IMR-90 (cell line): ENCODE measurements around the gene LSM2. TPM values are rescaled to one million over a fixed set of nuclear protein-coding genes. Genes with fewer than 3 reads are reported as not detected.

ENCODE experiments used
- ATAC-seq: fragments of 200-7000 bp; cut with Tn5 transposase; 2 replicates; pipeline ENCODE4 v1.9.1; 2020; ENCODE audit warnings: low read depth, mild to moderate bottlenecking, moderate library complexity
- BruUV-seq: library from RNA; stranded (reverse); fragments of 400-500 nt; replicated peaks from 2 replicates; lab custom pipeline; 2021; lab: Mats Ljungman, UMichigan
- CTCF ChIA-PET: fragments of 300-600 bp; formaldehyde crosslinking; extraction: SDS; loops from one replicate; lab custom pipeline; 2021; ENCODE audit warnings: antibody characterized with exemption; lab: Yijun Ruan, JAX
- POLR2A ChIA-PET: fragments of 300-600 bp; sonication (Branson Sonifier 250); formaldehyde crosslinking; loops from one replicate; lab custom pipeline; 2022; ENCODE audit warnings: antibody characterized with exemption; ENCODE audit not compliant: unreplicated experiment; lab: Charles Lee
- DNase-seq: peaks from one replicate; pipeline ENCODE4 v3.0.0; 2013
- H2AFZ ChIP-seq: replicated peaks from 2 replicates; pipeline ENCODE3; 2013; ENCODE audit warnings: low read length, mild to moderate bottlenecking; ENCODE audit not compliant: poor library complexity
- H2AK5ac ChIP-seq: 2 replicates; pipeline ENCODE4 v1.6.1; 2013; ENCODE audit warnings: low read depth, low read length, inconsistent platforms
- H2AK9ac ChIP-seq: replicated peaks from 2 replicates; pipeline ENCODE3; 2013; ENCODE audit warnings: mild to moderate bottlenecking, low read depth, low read length, moderate library complexity; ENCODE audit not compliant: poor library complexity
- H2BK120ac ChIP-seq: 2 replicates; pipeline ENCODE4 v1.6.1; 2013; ENCODE audit warnings: low read depth, low read length, inconsistent platforms
- H2BK15ac ChIP-seq: 3 replicates; pipeline ENCODE4 v1.6.1; 2013; ENCODE audit warnings: low read depth, low read length, inconsistent platforms
- H2BK20ac ChIP-seq: 2 replicates; pipeline ENCODE4 v1.6.1; 2013; ENCODE audit warnings: low read depth, mild to moderate bottlenecking, inconsistent platforms, low read length, moderate library complexity
- H2BK5ac ChIP-seq: 2 replicates; pipeline ENCODE4 v1.6.1; 2013; ENCODE audit warnings: mild to moderate bottlenecking, low read depth, low read length, inconsistent platforms; ENCODE audit not compliant: poor library complexity, severe bottlenecking
- H3K14ac ChIP-seq: replicated peaks from 2 replicates; pipeline ENCODE4 v1.6.1; 2013; ENCODE audit warnings: low read depth, low read length, inconsistent platforms
- H3K18ac ChIP-seq: 2 replicates; pipeline ENCODE4 v1.6.1; 2013; ENCODE audit warnings: low read depth, low read length, control low read depth
- H3K23ac ChIP-seq: 2 replicates; pipeline ENCODE4 v1.6.1; 2013; ENCODE audit warnings: low read depth, low read length, inconsistent platforms
- H3K27ac ChIP-seq: 2 replicates; pipeline ENCODE4 v1.5.1; 2013; ENCODE audit warnings: mild to moderate bottlenecking, control low read depth, low read length; ENCODE audit not compliant: insufficient read depth
- H3K27me3 ChIP-seq: 2 replicates; pipeline ENCODE4 v1.6.1; 2013; ENCODE audit warnings: low read length; ENCODE audit not compliant: control insufficient read depth, insufficient read depth
- H3K36me3 ChIP-seq: 2 replicates; pipeline ENCODE4 v1.6.1; 2013; ENCODE audit warnings: low read length, mixed read lengths; ENCODE audit not compliant: control insufficient read depth, insufficient read depth
- H3K4ac ChIP-seq: 2 replicates; pipeline ENCODE4 v1.6.1; 2013; ENCODE audit warnings: low read depth, low read length, inconsistent platforms
- H3K4me1 ChIP-seq: 2 replicates; pipeline ENCODE4 v1.6.1; 2013; ENCODE audit warnings: low read length, mixed read lengths; ENCODE audit not compliant: control insufficient read depth, insufficient read depth
- H3K4me2 ChIP-seq: 2 replicates; pipeline ENCODE4 v1.6.1; 2013; ENCODE audit warnings: low read depth, mild to moderate bottlenecking, control low read depth, low read length, moderate library complexity
- H3K4me3 ChIP-seq: 2 replicates; pipeline ENCODE4 v1.5.1; 2013; ENCODE audit warnings: low read depth, mild to moderate bottlenecking, control low read depth, low read length, moderate library complexity; ENCODE audit not compliant: insufficient read depth
- H3K56ac ChIP-seq: 2 replicates; pipeline ENCODE4 v1.6.1; 2013; ENCODE audit warnings: low read length, inconsistent platforms; ENCODE audit not compliant: insufficient read depth; ENCODE audit errors: extremely low read depth
- H3K79me1 ChIP-seq, 2 experiments: 2 replicates each; pipeline ENCODE4 v1.6.1; 2013; ENCODE audit warnings: low read length in 2 of 2, inconsistent platforms in 1 of 2, low read depth in 1 of 2
- H3K9ac ChIP-seq: 2 replicates; pipeline ENCODE4 v1.6.1; 2013; ENCODE audit warnings: low read depth, low read length, control low read depth
- H3K9me1 ChIP-seq: 2 replicates; pipeline ENCODE4 v1.6.1; 2013; ENCODE audit warnings: low read length, inconsistent platforms; ENCODE audit not compliant: insufficient read depth
- H3K9me3 ChIP-seq: 2 replicates; pipeline ENCODE4 v1.6.1; 2013; ENCODE audit warnings: low read length; ENCODE audit not compliant: control insufficient read depth, insufficient read depth
- H4K20me1 ChIP-seq: 2 replicates; pipeline ENCODE4 v1.6.1; 2013; ENCODE audit warnings: low read length, inconsistent platforms; ENCODE audit not compliant: insufficient read depth
- H4K5ac ChIP-seq: 2 replicates; pipeline ENCODE4 v1.6.1; 2013; ENCODE audit warnings: mild to moderate bottlenecking, low read depth, low read length, control low read depth
- H4K8ac ChIP-seq, 2 experiments: 2 replicates each; pipeline ENCODE4 v1.6.1; 2013; ENCODE audit warnings: low read depth in 2 of 2, low read length in 2 of 2, control low read depth in 1 of 2, inconsistent platforms in 1 of 2
- H4K91ac ChIP-seq: 2 replicates; pipeline ENCODE4 v1.6.1; 2013; ENCODE audit warnings: low read depth, low read length, inconsistent platforms; ENCODE audit not compliant: insufficient read depth
- CEBPB ChIP-seq: IDR thresholded peaks from 2 replicates; pipeline ENCODE4 v1.6.1; 2012; ENCODE audit warnings: low read depth, low read length, improper control_type of control experiment
- CHD1 ChIP-seq: IDR thresholded peaks from 2 replicates; pipeline ENCODE4 v1.6.1; 2012; ENCODE audit warnings: low read depth, low read length, improper control_type of control experiment
- FOS ChIP-seq: fragments of 150-350 bp; IDR thresholded peaks from 2 replicates; pipeline ENCODE4 v1.6.1; 2016; ENCODE audit warnings: low read depth, low read length
- MAFK ChIP-seq: IDR thresholded peaks from 2 replicates; pipeline ENCODE4 v1.6.1; 2012; ENCODE audit warnings: low read depth, low read length, improper control_type of control experiment
- MAZ ChIP-seq: IDR thresholded peaks from 2 replicates; pipeline ENCODE4 v1.6.1; 2012; ENCODE audit warnings: low read depth, mild to moderate bottlenecking, low read length, improper control_type of control experiment, moderate library complexity, borderline replicate concordance
- RAD21 ChIP-seq: IDR thresholded peaks from 2 replicates; pipeline ENCODE4 v1.6.1; 2012; ENCODE audit warnings: low read length, improper control_type of control experiment
- RCOR1 ChIP-seq: IDR thresholded peaks from 2 replicates; pipeline ENCODE4 v1.6.1; 2012; ENCODE audit warnings: mild to moderate bottlenecking, low read length, improper control_type of control experiment; ENCODE audit not compliant: insufficient replicate concordance
- SMC3 ChIP-seq: fragments of 150-350 bp; IDR thresholded peaks from 2 replicates; pipeline ENCODE4 v1.6.1; 2016; ENCODE audit warnings: low read depth, mild to moderate bottlenecking, antibody characterized with exemption, low read length, moderate library complexity
- WGBS, 2 experiments: methylation state at CpG; one replicate each; pipeline versions ENCODE4 v1.1.5 to v1.1.7; 2013; ENCODE audit warnings: missing lambda C conversion rate in 2 of 2; ENCODE audit not compliant: insufficient read length in 1 of 2; ENCODE audit errors: extremely low coverage in 2 of 2; 5-methylcytosine and 5-hydroxymethylcytosine counted together
- dilution Hi-C: fragments of 300-500 bp; cut with HindIII; formaldehyde crosslinking; loops from one replicate; pipeline ENCODE4 v1.14.3; 2018; ENCODE audit warnings: low sequenced_read_pairs; ENCODE audit not compliant: unreplicated experiment
- in situ Hi-C: fragments of 300-500 bp; cut with MboI; formaldehyde crosslinking; loops from 3 replicates; pipeline ENCODE4 v1.14.3; 2019; ENCODE audit warnings: low sequenced_read_pairs, inconsistent platforms, mixed read lengths
- intact Hi-C: fragments of 100-400 bp; cut with micrococcal nuclease; formaldehyde crosslinking; loops from 2 replicates; pipeline ENCODE4 v1.10.0; 2022
- polyA plus RNA-seq, 3 experiments: library from polyadenylated mRNA; depleted of rRNA; stranded (reverse); fragments of >200 nt; gene quantifications; 2 replicates each; pipeline ENCODE4 v1.2.3, GENCODE V29; 2012; ENCODE audit warnings: low replicate concordance in 1 of 3
- total RNA-seq: library from RNA; depleted of rRNA; stranded (reverse); fragments of >200 nt; gene quantifications from 2 replicates; pipeline ENCODE4 v1.2.3, GENCODE V29; 2012
- TF ChIP-seq, protein P1 (sequence below): fragments of 150-350 bp; IDR thresholded peaks from 2 replicates; pipeline ENCODE4 v1.6.1; 2016; ENCODE audit warnings: low read depth, mild to moderate bottlenecking, low read length, moderate library complexity, borderline replicate concordance
- TF ChIP-seq, protein P2 (sequence below): fragments of 150-350 bp; IDR thresholded peaks from 2 replicates; pipeline ENCODE4 v1.6.1; 2017; ENCODE audit warnings: mild to moderate bottlenecking, antibody characterized with exemption, low read length, low read depth
- TF ChIP-seq, protein P3 (sequence below): conservative IDR thresholded peaks from 2 replicates; pipeline ENCODE4 v1.5.1; 2012; ENCODE audit warnings: mild to moderate bottlenecking, low read depth, low read length, improper control_type of control experiment

Gene LSM2
- total and polyA plus RNA-seq, 2 of the 4 experiments (the other 2 are of a cell fraction), result 56.3 to 61.0 TPM

DNA sequence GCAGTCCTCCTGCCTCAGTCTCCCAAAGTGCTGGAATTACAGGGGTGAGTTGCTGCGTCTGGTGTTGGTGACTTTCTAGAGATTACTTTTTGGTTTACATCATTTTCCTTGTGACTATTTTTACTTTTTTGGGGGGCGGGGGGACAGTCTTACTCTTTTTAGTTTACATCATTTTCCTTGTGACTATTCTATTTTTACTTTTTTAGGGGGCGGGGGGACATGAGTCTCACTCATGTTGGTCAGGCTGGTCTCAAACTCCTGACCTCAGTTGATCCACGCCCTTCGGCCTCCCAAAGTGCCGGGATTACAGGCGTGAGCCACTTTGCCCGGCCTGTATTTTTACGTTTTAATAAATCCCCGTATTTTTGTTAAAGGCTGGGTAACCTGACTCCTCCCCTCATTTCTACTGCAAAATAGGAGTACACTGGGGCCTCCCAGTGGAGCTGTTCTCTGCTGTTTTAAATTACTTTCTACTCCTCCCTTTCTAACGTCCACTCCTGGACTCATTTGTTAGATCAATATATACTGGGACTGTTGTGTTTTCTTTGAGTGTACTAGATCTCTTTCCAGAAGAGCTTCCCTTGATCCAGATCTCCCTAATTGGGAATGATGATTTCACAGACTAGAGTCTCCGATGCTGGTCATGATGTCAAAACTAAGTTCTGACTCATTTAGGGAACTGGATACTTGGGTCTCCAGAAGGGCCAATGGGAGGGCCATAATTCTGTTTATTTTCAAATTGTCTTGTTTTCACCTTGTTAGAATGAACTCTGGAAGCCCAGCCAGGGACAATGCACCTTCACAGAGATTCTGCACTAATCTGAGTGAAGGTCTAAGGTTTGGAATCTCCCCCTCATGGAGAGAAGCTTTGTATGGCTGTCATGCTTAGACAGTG is 30.0 kb upstream of the LSM2 start:
- peaks cover 50% of the 10 kb centered on the region for H4K20me1 ChIP-seq
- H3K23ac ChIP-seq, result peak overlapping the region; percentile 83
- no peaks in the 10 kb centered on the region for H3K9me3 ChIP-seq
- H2AK9ac ChIP-seq, result peak overlapping the region; percentile 6
- in situ Hi-C loops (loop anchor here (10.0 kb wide), 2 partner anchors 152 to 292 kb away; partner anchors contain the start of genes ATP6V1G2, DDX39B, LY6G5C and NFKBIL1), dilution Hi-C loops (no loop called here), intact Hi-C loops (no loop called here)
- no peak overlapping the region for H4K5ac ChIP-seq
- no peak overlapping the region for H3K18ac ChIP-seq
- ChIA-PET POLR2A (interaction anchor here (0.7 to 0.8 kb wide), 2 partner anchors 20 to 26 kb away, joined by 3 to 13 read pairs; partner anchors contain the start of gene NEU1), CTCF (interaction anchor here (0.6 kb wide), 1 partner anchor 140 kb away, joined by 4 read pairs; no protein-coding TSS in a partner anchor)
- H2BK20ac ChIP-seq, result no peak overlapping the region
- peak overlapping the region; percentile 41; the same call in 1 of the 2 replicates for H2AK5ac ChIP-seq
- no peak overlapping the region for H2AFZ ChIP-seq
- H3K4ac ChIP-seq, result peak overlapping the region; percentile 4; the same call in 1 of the 2 replicates
- H3K14ac ChIP-seq, result peak overlapping the region; percentile 82
- no TSS peak for BruUV-seq
- peaks cover 7% of the 10 kb centered on the region; the same call in 1 of the 2 replicates for H3K9me1 ChIP-seq
- H4K91ac ChIP-seq, result 0 out of 2 replicates have a peak overlapping the region, but pooled peaks have one; percentile 3
- peak overlapping the region in 1 of 2 experiments; percentile 57; a peak in 1 of 4 replicates for H4K8ac ChIP-seq
- peaks cover 11% of the 10 kb centered on the region for H3K4me1 ChIP-seq
- WGBS, 2 experiments, result 27% methylated on average over 4 of the region's 12 CpGs; no CpG with 5 or more reads in 1 of the 2 experiments
- H3K4me2 ChIP-seq, result peak overlapping the region; percentile 94
- H3K27me3 ChIP-seq, result no peaks in the 10 kb centered on the region
- H3K79me1 ChIP-seq, result peaks cover 23 to 43% of the 10 kb centered on the region in 2 experiments; a peak in 3 of 4 replicates
- H3K9ac ChIP-seq, result peak overlapping the region; percentile 98
- ATAC-seq, result peak; percentile 25
- peak overlapping the region; percentile 49; the same call in 1 of the 2 replicates for H3K56ac ChIP-seq
- DNase-seq, result peak; percentile 67
- H3K4me3 ChIP-seq, result peak overlapping the region; percentile 93
- peak overlapping the region; percentile 79 for H3K27ac ChIP-seq
- H2BK120ac ChIP-seq, result no peak overlapping the region
- no peak overlapping the region for H2BK15ac ChIP-seq
- peaks cover 43% of the 10 kb centered on the region for H3K36me3 ChIP-seq
- peak overlapping the region; percentile 52 for H2BK5ac ChIP-seq
- TF ChIP-seq, protein P1, sequence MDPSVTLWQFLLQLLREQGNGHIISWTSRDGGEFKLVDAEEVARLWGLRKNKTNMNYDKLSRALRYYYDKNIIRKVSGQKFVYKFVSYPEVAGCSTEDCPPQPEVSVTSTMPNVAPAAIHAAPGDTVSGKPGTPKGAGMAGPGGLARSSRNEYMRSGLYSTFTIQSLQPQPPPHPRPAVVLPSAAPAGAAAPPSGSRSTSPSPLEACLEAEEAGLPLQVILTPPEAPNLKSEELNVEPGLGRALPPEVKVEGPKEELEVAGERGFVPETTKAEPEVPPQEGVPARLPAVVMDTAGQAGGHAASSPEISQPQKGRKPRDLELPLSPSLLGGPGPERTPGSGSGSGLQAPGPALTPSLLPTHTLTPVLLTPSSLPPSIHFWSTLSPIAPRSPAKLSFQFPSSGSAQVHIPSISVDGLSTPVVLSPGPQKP, result no peak
- TF ChIP-seq CHD1 (no peak), MAFK (no peak), SMC3 (0 out of 2 replicates have a peak, but pooled peaks have one; percentile 2), RAD21 (0 out of 2 replicates have a peak, but pooled peaks have one; percentile 5), MAZ (no peak), CEBPB (no peak), RCOR1 (no peak), FOS (0 out of 2 replicates have a peak, but pooled peaks have one; percentile 21)
- TF ChIP-seq, protein P2, sequence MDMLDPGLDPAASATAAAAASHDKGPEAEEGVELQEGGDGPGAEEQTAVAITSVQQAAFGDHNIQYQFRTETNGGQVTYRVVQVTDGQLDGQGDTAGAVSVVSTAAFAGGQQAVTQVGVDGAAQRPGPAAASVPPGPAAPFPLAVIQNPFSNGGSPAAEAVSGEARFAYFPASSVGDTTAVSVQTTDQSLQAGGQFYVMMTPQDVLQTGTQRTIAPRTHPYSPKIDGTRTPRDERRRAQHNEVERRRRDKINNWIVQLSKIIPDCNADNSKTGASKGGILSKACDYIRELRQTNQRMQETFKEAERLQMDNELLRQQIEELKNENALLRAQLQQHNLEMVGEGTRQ, result no peak
- TF ChIP-seq, protein P3, sequence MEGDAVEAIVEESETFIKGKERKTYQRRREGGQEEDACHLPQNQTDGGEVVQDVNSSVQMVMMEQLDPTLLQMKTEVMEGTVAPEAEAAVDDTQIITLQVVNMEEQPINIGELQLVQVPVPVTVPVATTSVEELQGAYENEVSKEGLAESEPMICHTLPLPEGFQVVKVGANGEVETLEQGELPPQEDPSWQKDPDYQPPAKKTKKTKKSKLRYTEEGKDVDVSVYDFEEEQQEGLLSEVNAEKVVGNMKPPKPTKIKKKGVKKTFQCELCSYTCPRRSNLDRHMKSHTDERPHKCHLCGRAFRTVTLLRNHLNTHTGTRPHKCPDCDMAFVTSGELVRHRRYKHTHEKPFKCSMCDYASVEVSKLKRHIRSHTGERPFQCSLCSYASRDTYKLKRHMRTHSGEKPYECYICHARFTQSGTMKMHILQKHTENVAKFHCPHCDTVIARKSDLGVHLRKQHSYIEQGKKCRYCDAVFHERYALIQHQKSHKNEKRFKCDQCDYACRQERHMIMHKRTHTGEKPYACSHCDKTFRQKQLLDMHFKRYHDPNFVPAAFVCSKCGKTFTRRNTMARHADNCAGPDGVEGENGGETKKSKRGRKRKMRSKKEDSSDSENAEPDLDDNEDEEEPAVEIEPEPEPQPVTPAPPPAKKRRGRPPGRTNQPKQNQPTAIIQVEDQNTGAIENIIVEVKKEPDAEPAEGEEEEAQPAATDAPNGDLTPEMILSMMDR, result peak; percentile 25; the same call in 1 of the 2 replicates
